ENCODE measurements around the gene CERKL. TPM values are rescaled to one million over a fixed set of nuclear protein-coding genes. Genes with fewer than 3 reads are reported as not detected.

Gene CERKL
- total and polyA plus RNA-seq, 9 of the 15 experiments (the other 6 are each of a cell fraction or from before 2014, with no cell fraction given) = 0.04 to 0.08 TPM; not detected in 7

- intact Hi-C loops (cut with micrococcal nuclease) = no loop called here
- Histone ChIP-seq H3K9me1 (ENCODE audit: control insufficient read depth, insufficient read depth, low read length) (no peaks in the 10 kb centered on the region), H3K4me1 (replicated peaks in 1 of 2; ENCODE audit: control insufficient read depth in 2 of 2, insufficient read depth in 2 of 2, low read length in 2 of 2) (no peaks in the 10 kb centered on the region), H3K36me3 (ENCODE audit: control insufficient read depth, insufficient read depth, low read length) (no peaks in the 10 kb centered on the region), H3K4me3 (no peak overlapping the region), H3K9me3 (replicated peaks; ENCODE audit: control insufficient read depth, insufficient read depth, low read depth, low read length) (no peaks in the 10 kb centered on the region), H3K9ac (ENCODE audit: insufficient read depth in 1 of 2, low read depth in 2 of 2, low read length in 2 of 2) (no peak overlapping the region), H3K27me3 (ENCODE audit: control insufficient read depth in 2 of 2, insufficient read depth in 2 of 2, low read length in 2 of 2) (no peaks in the 10 kb centered on the region), H4K20me1 (replicated peaks; ENCODE audit: control insufficient read depth, insufficient read depth, low read length) (no peaks in the 10 kb centered on the region), H2AFZ (ENCODE audit: low read depth, low read length) (no peak overlapping the region), H3K4me2 (ENCODE audit: insufficient read depth, low read length) (no peak overlapping the region), H3K27ac (ENCODE audit: extremely low read depth, low read depth, low read length) (no peak overlapping the region), H3K79me2 (ENCODE audit: control insufficient read depth, insufficient read depth, low read length) (no peaks in the 10 kb centered on the region)
- FAIRE-seq = no peak
- 0% methylated on average over 1 of the region's 1 CpG for WGBS (ENCODE audit: insufficient coverage, low coverage, missing lambda C conversion rate)
- no peak for ATAC-seq
- no peak for DNase-seq (ENCODE audit: extremely low read depth in 1 of 4, low spot score in 3 of 4)
- no peak for TF ChIP-seq ELK1 (CRISPR knock-in tag; IDR thresholded peaks at IDR 0.05)
- TF ChIP-seq POLR2A (conservative IDR thresholded peaks at IDR 0.05) = no peak
- no peak for TF ChIP-seq ATF7 (IDR thresholded peaks at IDR 0.05)
- TF ChIP-seq ATF3 (IDR thresholded peaks at IDR 0.05) = no peak
- TF ChIP-seq ATF3 (CRISPR knock-in tag; conservative IDR thresholded peaks at IDR 0.05) = no peak
- TF ChIP-seq KDM1A (IDR thresholded peaks at IDR 0.05) = no peak
- TF ChIP-seq ZNF23 (CRISPR knock-in tag; IDR thresholded peaks at IDR 0.05) = no peak
- POLR2A ChIA-PET = interaction anchor here (0.6 kb wide), 1 partner anchor 548 kb away, joined by 4 read pairs; no protein-coding TSS in a partner anchor
- BruUV-seq (replicated peaks) = no TSS peak
- CTCF ChIA-PET (ENCODE audit: low intra/inter-chr PET ratio) = no interaction called here
- in situ Hi-C loops (cut with MboI) = no loop called here
Measured at GRCh38 chr2:181643151-181643550, 13.8 kb downstream of the CERKL start.

Data from K562 (cell line).